NCI-H2227 treated with DMSO at 0.1 percent for 48 hours (cell line): ENCODE results near the gene PLCXD3.

Experiments
- DNase-seq: peaks from one replicate; lab custom pipeline; 2025; lab: John Stamatoyannopoulos, UW

PLCXD3 gene, protein sequence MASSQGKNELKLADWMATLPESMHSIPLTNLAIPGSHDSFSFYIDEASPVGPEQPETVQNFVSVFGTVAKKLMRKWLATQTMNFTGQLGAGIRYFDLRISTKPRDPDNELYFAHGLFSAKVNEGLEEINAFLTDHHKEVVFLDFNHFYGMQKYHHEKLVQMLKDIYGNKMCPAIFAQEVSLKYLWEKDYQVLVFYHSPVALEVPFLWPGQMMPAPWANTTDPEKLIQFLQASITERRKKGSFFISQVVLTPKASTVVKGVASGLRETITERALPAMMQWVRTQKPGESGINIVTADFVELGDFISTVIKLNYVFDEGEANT

DNA sequence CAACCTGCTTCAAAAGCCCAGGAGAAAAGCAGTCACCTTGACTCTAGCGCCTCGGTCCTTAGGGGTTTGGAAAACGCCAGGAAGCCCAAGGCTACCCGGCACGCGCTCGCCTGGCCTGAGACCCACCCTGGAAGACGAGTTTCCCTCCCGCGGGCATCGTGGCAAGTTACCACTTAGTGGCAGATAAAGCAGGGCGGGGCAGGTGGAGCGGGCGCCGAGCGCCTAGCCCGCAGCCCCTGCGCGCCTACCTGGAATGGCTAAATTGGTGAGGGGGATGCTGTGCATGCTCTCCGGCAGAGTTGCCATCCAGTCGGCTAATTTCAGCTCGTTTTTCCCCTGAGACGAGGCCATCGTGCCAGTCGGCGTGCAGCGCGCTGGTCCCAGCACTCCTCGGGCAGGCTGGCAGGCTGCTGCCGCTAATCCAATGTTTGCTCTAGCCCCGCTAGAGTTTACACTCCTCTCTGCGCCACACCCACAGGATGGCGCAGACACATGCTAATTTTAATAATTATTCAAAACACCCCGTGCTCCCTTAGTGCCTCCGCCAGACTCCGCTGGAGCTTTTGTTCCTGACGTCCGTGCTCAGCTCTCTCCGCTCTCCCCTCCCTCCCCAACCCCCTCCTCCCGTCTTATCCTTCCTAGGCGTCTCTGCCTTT lies at the start of gene PLCXD3:
Gene PLCXD3 (minus strand): TSS at position 426 of the 656 bp plus-strand sequence. CDS start 75 bp downstream, at position 351.
- peak; percentile 63 for DNase-seq

DNA sequence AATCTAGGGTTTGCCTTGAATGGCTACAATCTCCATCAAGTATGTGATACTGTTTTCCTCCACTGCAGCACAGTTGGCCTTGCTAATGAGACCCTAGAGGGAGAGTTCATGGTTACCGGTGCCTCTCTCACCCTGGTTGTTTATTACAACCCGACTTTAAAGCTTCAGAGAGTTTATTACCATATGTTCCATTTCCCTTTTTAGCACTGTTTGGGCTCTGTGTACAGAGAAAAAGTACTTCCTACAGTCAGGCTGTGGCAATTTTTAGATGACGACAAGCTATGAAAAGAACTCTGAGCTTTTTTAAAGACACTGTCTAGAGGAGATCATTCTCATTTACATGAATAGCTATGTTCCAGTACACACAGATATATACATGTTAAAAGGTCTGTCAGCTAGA lies 48.8 kb upstream of the PLCXD3 start:
- no peak for DNase-seq

DNA sequence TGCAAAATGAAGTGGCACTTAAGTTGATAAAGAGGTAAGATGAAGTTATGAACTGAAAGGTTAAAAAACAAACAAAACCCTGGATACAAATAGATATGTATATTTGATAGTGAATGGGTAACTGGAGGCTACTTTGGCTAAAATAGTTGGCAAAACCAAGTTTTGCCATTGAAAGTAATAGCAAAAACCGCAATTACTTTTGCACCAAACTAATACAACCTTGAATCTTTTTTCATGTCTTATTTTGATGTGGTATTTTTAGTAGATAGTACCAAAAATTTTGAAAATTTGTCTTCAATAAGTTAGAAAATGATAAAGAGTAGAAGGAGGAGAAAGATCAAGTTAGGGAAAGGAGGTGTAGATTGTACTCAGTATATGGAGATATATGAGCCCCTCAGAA lies 47.9 kb upstream of the PLCXD3 start:
- DNase-seq = no peak

DNA sequence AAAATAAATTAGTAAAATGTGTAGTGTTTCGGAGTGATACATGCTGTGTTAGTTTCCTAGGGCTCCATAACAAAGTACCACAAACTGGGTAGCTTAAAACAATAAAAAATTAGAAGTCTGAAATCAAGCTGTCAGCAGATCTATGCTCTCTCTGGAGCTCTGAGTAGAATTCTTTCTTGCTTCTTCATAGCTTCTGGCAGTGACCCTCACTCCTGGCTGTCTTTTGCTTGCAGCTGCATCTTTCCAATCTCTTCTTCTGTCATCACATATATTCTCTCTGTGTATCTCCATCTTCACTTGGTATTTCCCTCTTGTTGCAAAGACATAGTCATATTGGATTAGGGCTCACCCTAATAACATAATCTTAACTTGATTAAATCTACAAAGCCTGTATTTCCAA lies 37.6 kb upstream of the PLCXD3 start:
- DNase-seq = no peak

DNA sequence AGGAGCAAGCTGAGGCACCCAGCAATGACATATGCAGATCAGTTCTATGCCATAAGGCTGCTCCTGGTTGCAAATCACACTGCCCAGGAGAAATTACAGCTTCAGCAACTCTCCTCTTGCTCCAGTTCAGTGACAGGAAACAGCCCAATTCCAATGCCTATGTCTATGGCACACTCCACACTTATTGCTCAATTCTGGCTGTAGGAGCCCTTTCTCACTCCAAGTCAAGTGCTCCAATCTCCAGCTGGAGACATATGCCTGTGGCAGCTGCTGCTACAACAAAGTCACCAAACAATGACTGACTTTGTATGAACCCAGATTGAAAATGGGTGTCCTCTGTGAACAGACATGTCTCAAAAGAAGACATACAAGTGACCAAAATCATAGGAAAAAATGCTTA lies 31.8 kb upstream of the PLCXD3 start:
- no peak for DNase-seq

DNA sequence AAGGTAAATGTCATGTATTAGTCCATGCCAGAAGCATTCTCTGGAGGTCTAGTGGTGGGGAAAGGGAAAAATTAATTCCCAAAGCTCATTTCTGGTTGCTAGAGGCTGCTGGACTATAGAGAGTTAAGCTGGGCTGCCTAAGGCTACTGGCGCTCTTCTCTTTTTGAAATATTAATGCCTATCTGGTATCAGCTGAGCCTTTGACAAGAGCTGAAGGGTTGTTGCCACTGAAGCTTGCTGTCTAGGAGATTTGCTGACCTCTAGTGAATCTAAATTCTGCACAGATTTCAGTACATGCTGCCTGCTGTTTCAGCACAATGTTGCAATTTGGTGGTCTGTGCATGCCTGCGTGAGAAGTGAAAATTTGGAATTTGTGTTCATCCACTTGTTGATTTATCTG lies 29.1 kb upstream of the PLCXD3 start:
- no peak for DNase-seq

DNA sequence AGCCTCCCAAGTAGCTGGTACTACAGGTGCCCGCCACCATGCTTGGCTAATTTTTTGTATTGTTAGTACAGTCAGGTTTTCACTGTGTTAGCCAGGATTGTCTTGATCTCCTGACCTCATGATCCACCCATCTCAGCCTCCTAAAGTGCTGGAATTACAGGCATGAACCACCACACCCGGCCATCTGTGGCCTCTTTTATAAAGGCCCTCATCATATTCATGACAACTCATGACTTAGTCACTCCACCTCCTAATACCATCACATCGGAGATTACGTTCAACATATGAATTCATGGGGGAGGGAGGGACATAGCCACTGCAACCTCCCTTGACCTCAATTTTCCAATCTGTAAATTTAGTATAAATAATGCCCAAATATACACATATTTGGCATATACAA lies 27.2 kb upstream of the PLCXD3 start:
- no peak for DNase-seq

DNA sequence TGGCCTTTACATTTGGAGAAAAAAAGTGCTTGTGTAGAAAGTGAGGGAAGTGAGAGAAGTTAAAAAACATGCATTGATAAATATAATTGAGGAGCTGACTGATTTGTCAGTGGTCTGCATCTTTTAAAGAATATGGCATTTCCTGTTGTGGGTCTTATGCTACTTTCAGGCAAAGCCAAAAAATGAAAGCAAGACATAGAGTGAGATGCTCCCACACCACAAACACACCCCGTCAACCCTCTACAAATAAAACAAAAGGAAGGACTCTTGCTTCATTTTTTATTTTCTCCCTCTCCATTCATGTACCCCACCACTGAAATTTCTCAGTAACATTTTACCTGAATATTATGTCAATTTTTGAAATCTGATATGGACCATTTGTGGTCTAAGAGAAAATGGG lies 22.1 kb upstream of the PLCXD3 start:
- no peak for DNase-seq

DNA sequence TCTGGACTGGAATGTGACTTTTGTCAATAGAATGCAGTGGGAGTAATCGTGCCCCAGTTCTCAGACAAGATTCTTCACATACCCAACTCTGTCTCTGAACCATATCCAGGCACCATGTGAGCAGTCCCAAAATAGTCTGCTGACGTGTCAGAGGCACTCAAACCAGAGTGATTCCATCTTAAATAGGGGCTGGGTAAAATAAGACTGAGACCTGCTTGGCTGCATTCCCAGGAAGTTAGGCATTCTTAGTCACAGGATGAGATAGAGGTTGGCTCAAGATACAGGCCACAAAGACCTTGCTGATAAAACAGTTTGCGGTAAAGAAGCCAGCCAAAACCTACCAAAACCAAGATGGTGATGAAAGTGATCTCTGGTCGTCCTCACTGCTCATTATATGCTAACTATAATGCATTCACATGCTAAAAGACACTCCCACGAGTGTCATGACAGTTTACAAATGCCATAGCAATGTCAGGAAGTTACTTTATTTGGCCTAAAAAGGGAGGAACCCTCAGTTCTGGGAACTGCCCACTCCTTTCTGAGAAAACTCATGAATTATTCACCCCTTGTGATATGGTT lies 16.9 kb upstream of the PLCXD3 start:
- no peak for DNase-seq

DNA sequence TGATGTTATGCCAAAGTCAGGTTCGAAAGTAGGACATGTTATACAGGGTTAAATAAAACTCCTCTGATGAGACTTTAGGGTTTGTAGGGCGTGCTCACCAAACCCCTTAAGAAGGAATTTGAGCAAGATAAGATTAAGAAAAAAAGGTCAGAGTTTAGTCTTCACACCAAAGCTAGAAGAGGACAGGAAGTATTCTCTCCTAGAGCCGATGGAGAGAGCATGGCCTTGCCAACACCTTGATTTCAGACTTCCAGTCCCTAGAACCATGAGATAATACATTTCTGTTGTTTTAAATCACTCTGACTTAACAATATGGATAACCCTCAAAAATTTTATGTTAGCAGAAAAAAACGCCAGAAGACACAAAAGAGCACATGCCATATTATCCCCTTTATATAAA lies 16.3 kb upstream of the PLCXD3 start:
- no peak for DNase-seq

DNA sequence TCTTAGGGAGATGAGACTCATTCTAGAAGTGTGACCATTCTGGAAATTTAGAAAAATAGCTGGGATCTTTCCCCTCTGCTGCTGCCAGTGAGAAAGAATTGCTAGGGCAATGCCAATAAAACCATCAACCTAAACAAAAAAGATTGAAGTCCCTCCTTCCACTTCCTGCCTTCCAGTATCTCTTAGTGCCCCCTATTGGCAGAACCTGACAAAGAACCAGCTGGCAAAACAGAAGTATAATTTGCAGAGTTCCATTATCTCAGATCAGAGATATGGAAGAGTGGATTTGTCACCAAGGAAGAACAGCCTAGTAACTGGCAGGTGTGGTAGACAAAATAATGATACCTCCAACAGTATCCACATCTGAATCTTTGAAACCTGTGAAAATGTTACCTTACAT lies 13.8 kb upstream of the PLCXD3 start:
- no peak for DNase-seq

DNA sequence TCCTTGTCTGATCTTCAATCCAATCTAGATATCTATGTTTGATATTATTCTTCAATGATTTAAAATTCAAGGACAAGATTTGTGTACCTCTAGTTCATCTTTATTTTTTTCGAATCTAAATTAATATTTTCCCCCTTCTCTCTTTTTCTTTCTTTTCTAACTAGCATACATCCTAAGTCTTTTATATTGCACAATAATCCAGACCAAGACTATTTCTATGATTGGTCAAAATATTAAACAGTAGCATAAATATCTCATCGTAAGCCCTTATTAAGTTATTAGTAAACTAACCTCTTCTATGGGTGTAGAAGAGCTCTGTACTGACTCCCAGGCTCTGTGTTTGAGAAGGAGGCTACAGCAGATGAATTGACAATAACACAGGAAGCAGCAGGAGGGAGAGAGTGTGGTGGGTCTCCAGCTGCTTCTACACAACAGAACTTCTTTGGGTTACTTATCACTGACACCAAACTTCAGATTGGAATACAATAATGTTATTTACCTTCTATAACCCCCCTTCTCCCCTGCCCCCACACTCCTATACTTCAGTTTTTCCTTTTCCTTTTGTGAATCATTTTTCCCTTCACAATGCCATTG lies 11.9 kb upstream of the PLCXD3 start:
- DNase-seq = no peak

DNA sequence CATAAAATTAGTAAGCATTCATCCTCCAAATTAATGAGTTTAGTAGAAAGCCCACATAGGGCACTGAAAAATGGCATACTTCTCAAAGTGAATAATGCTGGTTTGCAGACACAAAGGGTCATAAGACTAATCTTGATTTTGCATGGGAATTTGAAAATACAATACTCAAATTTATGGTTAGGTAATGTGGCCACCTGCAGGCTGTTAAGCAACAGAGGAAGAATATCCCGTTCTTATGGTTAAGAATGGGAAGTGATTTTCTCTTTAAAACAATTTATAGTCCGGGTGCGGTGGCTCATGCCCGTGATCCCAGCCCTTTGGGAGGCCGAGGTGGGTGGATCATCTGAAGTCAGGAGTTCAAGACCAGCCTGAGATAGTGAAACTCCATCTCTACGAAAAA lies 9.4 kb upstream of the PLCXD3 start:
- DNase-seq = no peak

DNA sequence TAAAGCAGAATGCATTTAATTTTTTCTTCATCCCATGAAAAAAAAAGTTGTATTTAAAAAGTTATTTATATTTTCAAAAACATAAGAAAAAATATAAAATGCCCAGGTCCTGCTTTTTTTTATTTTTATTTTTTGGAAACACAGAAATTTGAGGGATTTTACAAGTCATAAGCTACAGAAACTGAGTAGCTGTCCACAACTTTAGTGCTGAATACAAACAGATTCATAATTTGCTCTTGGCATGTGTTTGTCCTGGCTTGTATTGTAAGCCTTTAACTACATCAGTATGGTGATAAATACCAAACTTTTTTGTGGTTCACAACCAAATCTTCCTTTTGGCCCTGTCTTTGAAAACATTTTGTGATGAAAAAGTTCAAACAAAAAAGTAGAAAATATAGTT lies 7.5 kb upstream of the PLCXD3 start:
- DNase-seq = no peak

DNA sequence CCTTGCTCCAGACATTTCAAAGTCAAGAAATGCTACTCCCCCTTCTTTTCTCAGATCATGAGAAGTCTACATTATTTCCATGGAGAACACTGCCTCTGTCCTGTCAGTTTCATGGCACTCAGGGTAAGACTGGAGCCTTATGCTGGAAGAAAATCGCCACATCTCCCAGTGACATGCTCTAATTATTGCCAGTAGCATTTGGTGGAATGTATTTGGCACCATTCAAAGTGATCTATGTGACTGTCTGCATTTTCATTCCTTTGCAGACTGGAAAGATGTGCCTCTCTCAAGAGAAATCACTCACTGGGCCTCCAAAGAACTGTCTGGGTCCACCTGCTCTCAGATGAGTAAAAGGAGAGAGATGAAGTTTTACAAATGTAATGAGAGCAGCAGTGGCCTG lies 840 bp upstream of the PLCXD3 start:
- DNase-seq = no peak

DNA sequence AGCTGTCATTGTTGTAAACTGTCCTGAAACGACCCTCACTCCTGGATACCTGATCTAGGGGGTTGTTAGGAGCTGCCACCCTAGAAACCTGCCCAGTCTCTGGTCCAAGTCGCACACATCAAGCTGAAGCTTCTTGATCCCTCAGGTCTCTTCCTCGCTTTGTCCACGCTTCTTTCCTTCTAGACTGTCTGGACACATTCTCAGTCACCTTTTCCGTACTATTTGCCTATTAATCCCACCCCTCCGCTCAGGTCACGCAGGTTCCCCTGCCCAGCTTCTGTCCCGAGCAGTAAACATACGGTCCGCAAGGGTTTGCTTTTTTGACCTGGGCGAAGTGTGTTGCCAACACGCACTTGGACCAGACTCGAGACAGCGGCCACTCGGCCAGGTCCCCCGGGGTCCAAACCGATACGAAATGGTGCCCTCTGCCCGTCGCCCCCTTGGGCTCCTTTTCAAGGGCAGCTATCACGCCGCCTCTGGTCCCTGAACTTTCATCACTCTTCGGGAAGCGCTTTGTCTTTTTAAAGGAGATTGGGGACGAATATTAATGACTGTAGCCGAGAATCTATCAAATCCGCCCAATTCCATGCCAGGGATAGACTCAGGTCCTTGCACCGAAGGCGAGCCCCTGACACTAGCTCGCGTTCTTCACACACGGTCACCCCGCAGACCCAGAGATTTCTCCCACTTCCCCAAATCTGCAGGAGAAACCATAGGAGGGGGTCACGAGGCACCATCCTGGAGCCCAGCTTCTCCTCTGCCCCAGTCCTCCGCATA lies 814 bp downstream of the PLCXD3 start:
- DNase-seq = peak; percentile 11

DNA sequence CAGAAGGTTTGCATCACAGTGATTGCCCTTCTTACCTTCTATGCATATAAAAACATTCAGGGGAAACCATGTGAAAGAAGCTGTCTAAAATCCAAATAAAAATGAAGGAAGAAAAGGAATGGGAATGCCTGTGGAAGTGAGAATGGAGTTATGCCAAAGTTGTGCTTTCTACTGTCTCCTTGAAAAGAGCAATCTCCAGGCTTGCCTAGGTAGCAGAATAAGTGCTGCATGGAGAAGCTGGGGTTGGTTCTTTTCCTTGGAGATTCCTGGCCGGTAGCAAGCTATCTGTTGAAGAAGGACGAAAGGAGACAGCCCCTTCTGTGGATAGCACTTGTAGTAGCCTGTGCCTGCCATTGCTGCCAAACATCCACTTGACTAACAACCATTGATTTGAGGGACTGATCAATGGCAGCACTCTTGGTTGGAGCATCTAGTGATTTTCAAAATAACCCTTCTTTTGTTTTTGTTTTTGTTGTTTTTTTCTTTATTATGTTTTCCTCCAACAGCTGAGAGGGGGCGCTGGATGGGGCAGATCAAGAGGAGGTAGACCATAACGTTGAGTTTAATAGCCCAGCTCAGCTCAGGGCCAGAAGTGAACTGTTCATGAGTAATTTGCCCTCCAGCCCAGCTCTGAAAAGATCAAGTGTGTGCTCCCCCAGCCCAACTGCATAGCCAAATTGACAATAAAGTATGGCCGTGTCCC lies 1.6 kb downstream of the PLCXD3 start:
- DNase-seq = peak; percentile 11

DNA sequence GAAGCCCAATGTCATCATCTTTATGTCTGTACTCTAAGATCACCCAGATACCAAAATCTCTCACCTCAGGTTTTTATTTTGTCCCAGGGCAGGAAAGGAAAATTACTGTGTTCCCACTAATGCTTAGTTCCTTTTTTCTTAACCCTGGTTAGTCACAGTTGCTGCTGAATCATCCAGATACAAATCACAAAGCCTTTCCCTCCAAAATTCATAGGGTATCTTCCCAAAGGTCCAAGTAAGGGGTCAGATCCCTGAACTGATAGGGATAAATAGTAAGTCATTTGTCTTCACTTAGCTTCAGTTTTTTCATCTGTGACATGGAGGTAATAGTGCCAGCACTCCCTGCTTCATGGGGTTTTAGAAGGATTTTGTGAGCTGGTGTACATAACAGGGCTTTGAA lies 2.2 kb downstream of the PLCXD3 start:
- no peak for DNase-seq

DNA sequence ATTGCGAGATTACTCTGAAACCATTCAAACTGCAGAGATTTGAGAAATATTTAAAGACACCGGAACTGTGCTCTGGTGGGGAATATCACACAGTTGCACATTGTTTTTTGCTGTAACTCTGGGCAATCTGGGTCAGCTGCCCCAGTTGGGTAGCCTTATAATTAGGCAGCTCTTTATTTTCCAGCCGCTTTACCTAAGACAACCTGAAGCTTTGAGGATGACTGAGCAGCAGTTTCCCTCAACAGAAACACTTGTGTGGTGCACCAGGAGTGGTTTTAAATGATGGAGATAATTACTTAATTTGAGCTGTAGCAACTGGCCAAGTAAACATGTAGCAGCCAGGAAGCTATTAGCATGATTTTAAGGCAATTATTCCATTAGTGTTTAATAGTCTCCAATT lies 2.9 kb downstream of the PLCXD3 start:
- no peak for DNase-seq

DNA sequence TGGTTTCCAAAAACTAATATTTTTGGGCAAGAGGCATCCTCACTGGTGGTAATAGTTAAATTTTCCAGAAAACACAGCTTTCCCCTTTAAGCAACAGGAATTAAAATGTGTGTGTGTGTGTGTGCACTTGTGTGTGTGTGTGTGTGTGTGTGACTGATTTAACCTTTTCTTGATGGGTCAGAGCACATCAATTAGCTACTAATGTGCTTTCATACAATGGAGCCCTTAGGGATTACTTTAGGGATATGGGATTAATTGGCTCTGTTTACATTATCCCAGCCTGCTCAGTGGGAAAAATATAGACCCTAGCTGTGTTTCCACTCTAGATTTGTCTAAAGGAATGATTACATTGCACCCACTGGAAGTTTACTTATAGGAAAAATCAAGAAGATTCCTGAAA lies 6.5 kb downstream of the PLCXD3 start:
- DNase-seq = no peak

DNA sequence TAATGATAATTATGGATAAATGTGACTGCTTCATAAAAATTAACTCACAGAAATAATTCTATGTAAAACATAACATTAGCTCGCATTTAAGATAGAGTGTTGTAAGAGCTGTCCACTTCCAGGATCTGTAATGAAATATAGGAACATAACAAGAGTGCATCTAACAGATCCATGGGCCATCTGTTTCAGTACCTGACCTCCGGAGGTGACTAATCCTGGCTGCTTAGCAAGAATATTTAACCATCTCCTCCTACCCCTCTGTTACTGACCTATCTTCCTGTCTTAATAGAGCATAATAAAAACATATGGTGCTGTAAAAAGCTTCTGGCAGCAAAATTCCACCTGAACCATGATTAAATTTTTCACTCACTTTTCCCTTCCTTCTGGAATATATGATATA lies 7.1 kb downstream of the PLCXD3 start:
- no peak for DNase-seq
